Stimulated activated CD8-positive, alpha-beta memory T cell treated with anti-CD3 and anti-CD28 coated beads, Interleukin-15, amount 100 ng/mL, for 48 hours (primary cell): ENCODE measurements around the gene RND1.
"Not testable (repeated sequence)": the region's sequence is repeated elsewhere in the genome, so short reads cannot be mapped to it uniquely, and the experiment has no call there.

Experiments used
- DNase-seq, 2 donors: peaks; one replicate each; pipeline ENCODE4 v3.0.0-alpha.2; 2020; ENCODE audit warnings: low read depth in 2 of 2

Gene RND1

DNA sequence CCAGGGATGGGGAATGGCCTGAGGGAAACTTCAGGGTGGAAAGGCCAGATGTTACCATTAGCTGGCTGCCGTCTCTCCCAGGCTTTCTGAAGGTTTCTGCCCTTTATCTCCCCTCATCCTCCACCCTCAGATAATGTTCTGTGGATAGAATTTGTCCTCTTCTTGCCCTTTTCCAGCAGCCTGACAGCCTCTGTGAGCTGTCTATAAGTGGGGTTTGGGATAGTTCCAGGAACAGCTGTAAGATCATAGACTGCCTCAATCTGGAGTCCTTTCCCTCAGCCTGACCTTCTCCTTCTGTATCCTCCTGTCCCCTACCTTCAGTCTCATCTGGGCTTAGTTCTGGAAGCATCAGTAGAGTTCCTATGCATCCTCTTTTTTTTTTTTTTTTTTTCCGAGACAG is 2.8 kb upstream of the RND1 start:
- DNase-seq = no peak

DNA sequence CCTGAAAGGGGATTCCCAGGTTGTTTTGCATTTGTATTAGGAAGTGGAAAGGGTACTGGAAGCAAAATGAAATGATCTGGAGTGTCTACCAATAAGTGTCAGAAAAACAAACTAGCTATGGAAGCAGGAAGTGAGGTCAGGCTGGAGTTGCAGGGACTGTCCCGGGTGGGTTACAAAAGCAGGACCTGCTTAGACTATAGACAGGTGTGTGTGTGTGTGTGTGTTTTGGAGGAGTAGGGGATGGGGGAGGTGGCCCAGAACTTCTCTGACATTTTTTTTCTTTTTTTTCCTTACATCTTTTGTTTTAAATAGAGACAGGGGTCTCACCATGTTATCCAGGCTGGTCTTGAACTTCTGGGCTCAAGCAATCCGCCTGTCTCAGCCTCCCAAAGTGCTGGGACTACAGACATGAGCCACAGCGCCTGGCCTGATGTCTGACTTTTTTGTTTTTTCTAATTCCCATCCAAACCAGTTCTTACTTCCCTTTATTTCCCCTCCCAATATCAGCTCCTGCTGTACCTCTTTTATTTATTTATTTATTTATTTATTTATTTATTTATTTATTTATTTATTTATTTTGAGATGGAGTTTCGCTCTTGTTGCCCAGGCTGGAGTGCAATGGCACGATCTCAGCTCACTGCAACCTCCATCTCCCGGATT is 512 bp upstream of the RND1 start:
- no peak for DNase-seq

DNA sequence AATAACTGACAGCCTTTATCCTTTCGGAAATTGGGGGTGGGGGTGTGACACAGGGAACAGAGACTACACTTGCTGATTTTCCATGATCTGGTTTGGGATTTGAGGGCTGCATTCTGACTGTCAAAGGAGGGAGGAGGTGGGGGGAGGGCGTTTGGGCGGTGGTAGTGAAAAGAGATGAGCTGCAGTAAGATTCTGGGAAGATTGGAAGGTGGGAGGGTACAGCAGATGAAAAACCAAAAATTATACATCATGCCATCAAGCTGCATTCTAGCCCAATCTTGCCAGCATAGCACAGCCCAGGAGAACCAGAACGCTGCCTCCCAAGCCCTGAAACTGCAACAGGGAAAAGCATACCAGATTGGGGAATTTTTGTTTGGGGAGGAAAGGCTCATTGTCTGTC is 2.4 kb downstream of the RND1 start:
- DNase-seq = no peak

DNA sequence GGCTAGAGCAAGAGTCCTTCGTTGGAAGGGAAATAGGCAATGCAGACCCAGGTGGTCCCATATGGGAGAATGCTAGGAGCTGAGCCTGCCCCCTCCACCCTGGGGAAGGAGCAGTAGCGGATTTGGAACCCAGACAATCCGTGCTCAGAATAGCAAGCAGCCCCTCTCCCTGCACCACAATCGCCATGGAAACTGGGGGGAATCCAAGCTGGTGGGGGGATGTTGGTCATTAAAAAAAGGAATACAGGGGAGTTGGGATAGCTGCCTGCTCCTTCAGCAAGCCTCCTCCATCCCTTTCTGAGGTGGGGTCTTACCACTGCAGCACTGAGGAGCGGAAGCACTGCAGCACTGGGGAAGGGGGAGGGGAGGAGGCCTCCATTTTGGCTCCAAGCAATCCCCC is 2.9 kb downstream of the RND1 start:
- no peak for DNase-seq

DNA sequence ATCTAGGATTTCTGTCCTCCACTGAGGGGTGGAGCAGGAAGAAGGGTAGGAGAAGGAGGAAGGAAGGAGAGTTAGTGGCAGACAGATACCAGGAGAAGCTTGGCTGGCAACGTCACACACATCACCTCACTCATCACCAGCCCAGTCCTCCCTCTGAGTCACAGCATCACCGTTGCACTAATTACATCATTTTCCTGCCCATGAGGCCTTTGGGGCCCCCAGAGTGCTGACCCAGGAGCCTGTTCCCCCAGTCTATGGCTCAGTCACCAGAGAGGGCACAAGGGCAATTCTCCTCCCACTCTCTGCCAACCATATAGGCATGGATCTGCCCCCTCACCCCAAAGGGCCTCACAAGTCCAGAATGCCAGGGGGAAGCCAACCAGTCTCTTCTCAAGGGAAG is 4.6 kb downstream of the RND1 start:
- DNase-seq = no peak

DNA sequence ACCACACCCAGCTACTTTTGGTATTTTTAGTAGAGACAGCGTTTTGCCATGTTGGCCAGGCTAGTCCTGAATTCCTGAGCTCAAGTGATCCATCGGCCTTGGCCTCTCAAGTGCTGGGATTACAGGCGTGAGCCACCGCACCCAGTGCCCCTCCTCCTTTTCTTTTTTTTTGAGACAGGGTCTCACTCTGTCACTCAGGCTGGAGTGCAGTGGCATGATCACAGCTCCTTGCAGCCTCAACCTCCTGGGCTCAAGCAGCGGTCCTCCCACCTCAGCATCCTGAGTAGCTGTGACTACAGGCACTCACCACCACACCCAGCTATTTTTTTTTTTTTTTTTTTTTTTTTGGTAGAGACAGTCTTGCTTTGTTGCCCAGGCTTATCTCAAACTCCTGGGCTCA is 5.4 kb downstream of the RND1 start:
- DNase-seq = not testable (repeated sequence)

DNA sequence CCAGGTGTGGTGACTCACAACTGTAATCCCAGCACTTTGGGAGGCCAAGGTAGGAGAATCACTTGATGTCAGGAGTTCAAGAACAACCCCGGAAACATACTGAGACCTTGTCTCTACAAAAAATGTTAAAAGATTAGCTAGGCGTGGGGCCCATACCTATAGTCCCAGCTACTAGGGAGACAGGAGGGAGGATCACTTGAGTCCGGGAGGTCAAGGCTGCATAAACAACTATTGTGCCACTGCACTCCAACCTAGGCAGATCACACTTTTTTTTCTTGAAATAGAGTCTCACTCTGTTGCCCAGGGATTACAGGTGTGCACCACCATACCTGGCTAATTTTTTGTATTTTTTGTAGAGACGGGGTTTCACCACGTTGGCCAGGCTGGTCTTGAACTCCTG is 6.1 kb downstream of the RND1 start:
- no peak for DNase-seq

DNA sequence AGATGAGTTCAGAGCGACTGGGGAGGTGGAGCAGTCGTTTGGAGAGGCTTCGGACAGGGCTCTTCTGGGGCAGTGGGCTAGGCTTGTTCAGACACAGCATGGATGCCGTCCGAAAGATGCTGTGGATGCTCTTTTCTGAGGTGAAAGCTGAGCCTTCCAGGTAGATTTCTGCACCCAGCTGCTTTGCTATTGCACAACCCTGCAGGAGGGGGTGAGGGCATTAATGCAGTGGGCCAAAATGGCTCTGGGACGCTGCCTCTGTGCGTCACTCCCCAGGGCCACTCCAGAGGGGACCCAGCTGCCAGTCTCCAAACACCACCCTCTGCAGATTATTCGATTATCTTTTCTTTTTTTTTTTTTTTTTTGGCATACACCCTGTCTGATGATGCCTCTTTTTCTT is 7.6 kb downstream of the RND1 start:
- no peak for DNase-seq

DNA sequence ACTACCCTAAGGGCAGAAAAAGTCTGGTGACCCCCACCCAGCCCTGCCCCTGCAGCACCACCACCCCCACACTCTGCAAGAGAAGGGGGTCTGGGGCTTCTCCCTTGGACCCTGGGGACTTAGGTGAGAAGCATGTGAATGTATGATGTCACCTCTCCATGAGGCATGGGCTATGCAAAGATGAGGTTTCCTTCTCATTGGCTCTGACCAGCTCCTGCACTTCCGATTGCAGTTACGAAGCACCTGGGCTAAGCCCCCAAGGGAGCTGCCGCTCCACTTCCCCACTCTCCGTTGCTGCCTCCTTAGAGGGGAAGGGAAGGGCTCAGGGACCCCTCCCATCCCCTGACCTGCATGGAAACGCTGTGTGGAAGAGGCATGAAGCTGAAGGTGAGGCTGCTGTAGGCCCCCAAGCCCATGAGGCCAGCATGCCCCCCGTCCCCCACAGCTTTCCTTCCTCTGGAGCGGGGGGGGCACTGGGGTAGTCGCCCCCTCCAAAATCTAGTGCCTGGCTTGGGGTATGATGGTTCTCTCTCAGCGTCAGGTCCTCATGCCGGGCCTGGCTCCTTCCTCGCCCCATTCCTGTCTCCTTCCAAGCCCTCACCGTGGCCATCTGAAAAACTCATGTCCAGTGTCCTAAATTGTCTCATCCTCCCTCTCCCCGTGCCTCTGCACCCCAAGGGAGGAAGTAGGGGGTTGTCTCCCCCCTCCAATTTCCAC is 8.2 kb downstream of the RND1 start:
- no peak for DNase-seq

DNA sequence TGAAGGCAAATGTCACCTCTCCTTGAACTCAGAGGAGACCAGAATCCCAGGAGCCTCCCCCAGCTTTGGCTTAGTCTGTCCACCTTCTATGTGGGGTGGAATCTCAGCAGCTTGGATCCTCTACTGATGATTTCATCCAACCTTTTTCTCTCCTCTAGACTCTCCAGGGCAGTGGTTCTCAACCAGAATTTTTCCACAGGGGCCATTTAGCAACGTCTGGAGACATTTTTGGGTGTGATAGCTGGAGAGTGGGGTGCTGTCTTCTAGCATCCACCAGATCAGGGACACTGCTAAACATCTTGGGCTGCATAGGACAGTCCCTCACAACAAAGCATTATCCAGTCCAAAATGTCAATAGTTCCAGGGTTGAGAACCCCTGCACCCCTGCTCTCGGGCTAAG is 9.3 kb downstream of the RND1 start:
- no peak for DNase-seq

DNA sequence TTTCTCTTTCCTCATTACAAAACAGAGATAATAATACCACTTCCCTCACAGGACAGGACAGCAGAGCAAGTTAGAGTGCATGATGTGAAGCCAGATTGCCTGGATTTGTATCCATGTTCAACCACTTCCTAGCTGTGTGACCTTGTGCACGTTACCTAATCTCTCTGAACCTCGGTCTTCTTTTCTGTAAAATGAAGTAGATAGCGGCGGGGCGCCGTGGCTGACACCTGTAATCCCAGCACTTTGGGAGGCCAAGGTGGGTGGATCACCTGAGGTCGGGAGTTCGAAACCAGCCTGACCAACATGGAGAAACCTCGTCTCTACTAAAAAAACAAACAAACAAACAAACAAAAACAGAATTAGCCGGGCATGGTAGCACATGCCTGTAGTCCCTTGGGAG is 10.7 kb downstream of the RND1 start:
- not testable (repeated sequence) for DNase-seq

DNA sequence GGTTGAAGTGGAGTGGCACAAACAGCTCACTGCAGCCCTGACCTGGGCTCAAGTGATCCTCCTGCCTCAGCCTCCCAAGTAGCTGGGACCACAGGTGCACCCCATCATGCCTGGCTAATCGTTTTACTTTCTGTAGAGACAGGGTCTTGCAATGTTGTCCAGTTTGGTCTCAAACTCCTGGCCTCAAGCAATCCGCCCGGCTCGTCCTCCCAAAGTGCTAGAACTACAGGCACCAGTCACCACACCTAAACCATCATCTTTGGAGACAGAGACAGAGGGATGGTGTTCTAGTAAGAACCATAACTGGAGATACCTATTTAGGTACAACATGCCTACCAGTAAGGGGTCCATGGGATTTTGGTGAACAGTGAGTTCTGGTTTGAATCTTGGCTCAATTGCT is 11.2 kb downstream of the RND1 start:
- DNase-seq = no peak

DNA sequence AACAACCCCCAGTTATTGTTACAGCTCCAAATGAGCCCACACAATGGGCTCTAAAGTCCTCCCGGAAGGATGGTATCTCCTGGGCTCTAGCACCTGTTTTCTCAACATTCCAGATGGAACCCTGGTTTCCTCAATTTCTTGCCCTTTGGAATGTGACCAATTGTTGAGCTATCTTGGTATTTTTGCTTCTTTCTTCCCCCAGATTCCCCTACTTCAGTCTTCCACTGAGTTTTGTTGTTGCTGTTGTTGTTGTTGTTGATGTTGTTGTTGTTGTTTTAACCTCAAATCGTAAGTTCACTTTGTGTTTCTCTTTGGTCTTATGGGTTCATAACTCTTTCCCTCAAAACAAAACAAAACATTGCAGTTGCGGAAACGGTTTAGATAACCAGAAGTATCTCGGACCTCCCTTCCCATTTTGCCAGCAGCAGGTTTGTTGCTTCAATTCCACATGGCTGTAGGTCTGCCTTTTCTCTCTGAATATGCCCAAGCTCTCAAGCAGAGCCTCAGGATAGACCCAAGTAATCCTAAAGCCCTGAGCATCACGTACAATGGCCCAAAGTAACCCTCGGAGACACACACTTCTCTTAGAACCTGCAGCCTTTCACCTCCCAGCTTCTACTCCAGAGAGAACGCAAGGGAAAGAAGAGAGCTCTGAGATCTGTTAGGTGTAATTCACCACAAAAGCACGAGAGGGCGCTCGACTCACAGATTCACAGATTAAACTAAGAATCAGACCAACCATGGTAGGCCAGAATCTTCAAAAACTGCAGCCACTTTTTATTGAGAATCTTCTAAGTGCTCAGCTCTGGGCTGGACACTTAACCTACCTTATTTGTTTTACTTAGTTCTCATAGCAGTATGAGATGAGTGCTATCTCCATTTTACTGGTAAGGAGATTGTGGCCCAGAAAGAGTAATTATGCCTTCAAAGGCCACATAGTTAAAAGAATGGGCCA is 12.7 kb downstream of the RND1 start:
- DNase-seq = peak; percentile 68 to 69

DNA sequence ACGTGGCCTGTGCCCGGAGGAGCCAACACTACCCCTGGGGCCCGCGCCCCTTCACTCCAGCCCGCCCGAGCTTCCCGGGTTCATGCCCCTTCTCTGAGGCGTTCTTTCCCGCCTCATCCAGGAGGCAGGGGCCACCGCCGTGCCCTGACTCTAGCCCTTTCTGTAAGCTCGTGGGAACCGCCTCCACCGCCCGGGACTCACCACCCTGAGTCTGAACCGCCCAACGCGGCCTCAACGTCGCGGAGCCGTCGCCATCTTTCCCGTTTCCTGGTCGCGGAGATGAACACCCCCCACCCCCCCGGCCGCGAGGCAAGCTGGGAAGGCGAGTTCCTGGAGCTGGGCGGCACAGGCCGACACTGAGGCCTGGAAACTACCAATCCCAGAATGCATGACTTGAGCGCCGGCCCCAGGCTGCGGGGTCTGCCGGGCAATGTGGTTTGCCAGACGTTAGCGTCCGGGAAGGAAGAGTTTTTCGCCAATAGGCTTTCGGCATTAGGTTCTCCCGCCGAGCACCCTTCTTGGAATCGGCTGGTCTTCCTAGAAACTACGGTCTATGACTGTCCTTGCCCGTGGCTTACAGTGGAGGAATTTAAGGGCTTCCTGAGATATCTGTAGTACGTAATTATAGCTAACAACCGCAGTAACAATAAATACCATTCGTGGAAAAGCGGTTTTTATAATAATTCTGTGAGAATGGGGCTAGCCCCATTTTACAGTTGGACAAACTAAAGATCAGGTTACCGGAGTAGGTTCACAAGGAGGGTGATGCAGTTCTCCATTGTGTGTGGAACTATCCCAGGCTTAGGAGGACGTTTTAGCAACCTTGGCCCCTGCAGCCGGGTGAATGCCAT is 13.6 kb downstream of the RND1 start, which contains the start of gene DDX23:
TSS of gene DDX23 (minus strand) at position 281 of the 851 bp plus-strand sequence. CDS start 6,381 bp downstream, outside the sequence.
- peak; percentile 91 for DNase-seq

DNA sequence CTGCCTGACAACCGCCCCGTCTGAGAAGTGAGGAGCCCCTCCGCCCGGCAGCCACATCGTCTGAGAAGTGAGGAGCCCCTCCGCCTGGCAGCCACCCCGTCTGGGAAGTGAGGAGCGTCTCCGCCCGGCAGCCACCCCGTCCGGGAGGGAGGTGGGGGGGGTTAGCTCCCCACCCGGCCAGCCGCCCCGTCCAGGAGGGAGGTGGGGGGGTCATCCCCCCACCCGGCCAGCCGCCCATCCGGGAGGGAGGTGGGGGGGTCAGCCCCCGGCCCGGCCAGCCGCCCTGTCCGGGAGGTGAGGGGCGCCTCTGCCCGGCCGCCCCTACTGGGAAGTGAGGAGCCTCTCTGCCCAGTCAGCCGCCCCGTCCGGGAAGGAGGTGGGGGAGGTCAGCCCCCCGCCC is 23.6 kb downstream of the RND1 start:
- not testable (repeated sequence) for DNase-seq

DNA sequence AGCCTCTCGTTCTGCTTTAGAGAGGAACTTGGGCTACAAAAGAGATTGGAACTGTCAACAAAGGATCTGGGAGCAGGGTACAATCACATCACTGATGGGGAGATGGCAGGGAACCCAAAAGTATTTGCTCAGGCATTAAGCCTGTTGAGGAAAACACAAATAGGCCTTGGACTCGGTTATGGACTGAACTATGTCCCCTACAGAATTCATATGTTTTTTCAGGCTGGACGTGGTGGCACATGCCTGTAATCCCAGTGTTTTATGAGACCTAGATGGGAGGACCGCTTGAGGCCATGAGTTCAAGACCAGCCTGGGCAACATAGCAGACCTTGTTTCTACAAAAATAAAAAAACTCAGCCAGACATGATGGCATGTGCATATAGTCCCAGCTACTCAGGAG is 27.6 kb downstream of the RND1 start:
- DNase-seq = no peak

DNA sequence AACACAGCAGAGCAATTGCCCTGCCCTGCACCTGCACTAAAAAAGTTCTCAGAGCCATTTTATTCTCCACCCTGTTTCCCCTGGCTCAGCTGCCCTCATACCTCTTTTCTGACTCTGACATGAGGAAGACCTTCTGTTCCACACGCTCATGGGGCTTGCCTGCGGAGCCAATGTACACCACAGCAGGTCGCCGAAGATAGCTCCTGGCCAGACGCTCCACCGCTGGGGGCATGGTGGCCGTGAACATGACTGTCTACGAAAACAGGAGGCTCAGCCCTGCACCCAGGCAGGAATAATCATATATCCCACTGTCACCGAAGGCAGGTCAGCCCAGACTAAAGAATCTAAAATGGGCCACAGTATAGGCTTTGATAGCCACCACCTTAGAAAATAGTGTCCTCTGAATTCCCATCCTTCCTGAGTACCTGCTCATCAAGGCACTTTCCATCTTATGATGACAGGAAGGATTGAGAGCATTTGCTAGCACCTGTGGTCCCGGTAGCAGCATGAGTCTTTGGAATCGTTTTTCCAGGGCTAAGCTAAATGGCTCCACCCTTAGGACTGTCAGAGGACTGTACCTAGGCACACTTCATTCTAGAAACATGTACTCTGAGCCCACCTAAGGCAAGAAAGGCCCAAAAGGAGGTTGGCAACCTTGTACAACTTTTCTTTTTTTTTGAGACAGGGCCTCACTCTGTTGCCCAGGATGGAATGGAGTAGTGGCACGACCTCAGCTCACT is 33.2 kb downstream of the RND1 start:
- DNase-seq = no peak

DNA sequence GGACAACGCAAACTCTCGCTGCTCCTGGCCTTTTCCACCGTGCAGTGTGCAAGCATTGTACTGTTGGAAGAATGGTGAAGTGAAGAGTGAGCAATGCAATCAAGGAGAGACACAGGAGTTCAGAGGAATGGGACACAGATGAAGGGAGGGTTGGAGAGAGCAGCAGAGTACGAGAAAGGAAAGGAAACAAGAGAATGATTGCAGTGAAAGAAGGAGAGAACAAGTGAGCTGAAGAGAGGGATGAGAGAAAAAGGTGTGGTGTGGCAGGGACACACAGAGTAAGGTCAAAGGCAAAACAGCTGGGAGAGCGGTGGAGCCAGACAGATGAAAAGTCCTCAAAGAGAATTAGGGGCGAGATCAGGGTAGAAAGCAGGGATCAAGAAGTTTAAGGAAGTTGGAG is 34.4 kb downstream of the RND1 start:
- no peak for DNase-seq

DNA sequence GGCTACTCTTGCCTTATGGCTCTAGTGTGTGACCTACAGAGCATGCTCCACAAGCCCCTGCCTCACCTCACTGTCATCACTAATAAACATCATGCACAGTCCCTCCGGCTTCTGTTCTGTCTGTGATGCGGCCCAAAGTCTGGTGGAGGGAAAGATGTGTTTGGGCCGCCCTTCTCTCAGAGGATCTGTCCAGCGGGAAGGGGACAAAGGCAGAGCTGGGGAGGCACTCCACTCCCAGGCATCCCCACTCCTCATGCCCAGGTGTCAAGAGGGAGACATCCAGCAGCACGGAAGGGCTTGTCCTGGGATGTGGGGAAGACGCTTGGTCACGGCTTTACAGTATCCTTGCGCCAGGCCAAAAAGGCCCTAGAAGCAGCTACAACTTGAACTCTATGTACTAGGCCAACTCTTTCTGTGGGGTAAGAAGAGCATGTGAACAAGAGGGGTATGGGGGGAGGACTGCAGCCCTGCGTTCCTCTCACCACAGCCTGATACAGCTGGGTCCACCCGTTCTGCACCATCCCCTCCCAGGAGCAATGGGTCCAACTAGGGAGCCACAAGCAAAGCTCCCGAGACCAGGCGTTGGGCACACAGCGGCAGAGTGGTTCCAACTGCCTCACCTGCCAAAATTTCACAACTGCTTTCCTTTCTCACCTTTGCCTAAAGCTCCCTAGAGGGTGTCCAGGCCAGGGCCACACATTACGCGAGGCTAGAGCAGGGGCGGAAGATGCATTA is 36.7 kb downstream of the RND1 start:
- DNase-seq = no peak

DNA sequence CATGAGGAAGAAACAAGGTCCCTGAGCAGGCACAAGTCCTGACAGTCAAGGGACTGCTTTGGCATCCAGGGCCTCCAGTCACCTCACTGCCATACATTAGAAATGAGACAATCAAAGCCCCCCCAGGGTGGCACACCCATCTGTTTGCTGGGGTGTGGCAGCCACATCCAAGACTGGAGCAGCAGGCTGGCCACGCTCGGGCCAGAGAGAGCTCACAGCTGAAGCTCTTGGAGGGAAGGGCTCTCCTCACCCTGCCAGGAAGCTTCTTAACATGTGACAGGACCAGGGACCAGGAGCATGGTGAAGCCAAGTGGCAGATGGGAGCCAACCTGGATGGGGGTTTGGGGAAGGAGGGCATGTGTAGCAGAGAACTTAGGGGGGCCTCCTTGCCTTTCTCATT is 37.4 kb downstream of the RND1 start:
- DNase-seq = no peak
